T-helper 1 cell treated with Interleukin-12 subunit alpha and Interleukin-12 subunit beta and Interleukin-4 antibody, amounts not matched to agents 30 μg/mL and 1 μg/mL, for 36 hours (primary cell): ENCODE measurements around the gene SCN9A.

Experiments
- H3K27ac Mint-ChIP-seq: one replicate; pipeline ENCODE4 v1.8.0; 2021; ENCODE audit warnings: mild to moderate bottlenecking, mixed read lengths
- H3K27me3 Mint-ChIP-seq: one replicate; pipeline ENCODE4 v1.8.0; 2021; ENCODE audit warnings: low read depth, mixed read lengths
- H3K36me3 Mint-ChIP-seq: one replicate; pipeline ENCODE4 v1.8.0; 2021; ENCODE audit warnings: low read depth, mixed read lengths
- H3K4me1 Mint-ChIP-seq: one replicate; pipeline ENCODE4 v1.8.0; 2021; ENCODE audit warnings: low read depth, mixed read lengths
- H3K4me3 Mint-ChIP-seq: one replicate; pipeline ENCODE4 v1.8.0; 2021; ENCODE audit warnings: mild to moderate bottlenecking, moderate library complexity, mixed read lengths
- H3K9me3 Mint-ChIP-seq: one replicate; pipeline ENCODE4 v1.8.0; 2021; ENCODE audit warnings: mixed read lengths

Gene SCN9A

DNA sequence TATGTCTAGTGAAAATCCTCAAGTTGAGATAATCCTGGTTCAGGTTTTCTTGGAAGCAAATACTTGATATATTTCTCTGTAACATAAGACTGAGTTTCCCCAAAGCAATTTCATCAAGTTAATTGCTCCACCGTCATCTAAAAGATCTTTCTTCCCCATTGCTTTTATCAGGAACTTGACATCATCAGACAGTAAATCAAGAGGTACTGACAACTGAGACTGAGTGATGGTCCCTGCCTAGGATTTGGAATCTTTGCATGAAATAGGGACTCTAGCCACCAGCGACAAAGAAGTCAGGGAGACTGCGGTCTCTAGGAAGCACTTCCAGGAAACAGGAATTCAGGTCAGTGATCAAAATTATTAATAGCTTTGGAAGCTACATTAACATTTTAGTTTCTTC, 204.5 kb downstream of the SCN9A start:
- Mint-ChIP-seq H3K27ac (no peak overlapping the region), H3K9me3 (no peaks in the 10 kb centered on the region), H3K36me3 (no peaks in the 10 kb centered on the region), H3K27me3 (peaks cover under 1% of the 10 kb centered on the region), H3K4me3 (no peak overlapping the region), H3K4me1 (no peaks in the 10 kb centered on the region)

DNA sequence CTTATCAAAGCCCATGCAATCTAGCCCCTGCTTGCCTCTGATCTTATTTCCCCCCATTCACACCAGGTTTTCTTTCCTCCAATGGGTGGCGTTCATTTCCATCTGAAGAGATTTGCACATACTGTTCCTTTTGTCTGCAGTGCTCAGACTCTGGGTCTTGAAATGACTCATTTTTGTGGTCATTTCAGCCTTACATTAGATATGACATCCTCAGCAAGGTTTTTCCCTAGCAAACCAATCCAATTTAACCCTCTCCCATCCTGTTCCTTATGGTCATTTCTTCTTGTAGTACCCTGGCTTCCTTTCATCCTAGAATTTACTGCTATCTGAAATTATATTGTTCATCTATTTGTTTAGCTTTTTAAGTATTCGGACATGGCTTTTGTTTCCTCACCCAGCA, 205.4 kb downstream of the SCN9A start:
- no peak overlapping the region for H3K4me3 Mint-ChIP-seq
- no peaks in the 10 kb centered on the region for H3K4me1 Mint-ChIP-seq
- no peaks in the 10 kb centered on the region for H3K36me3 Mint-ChIP-seq
- H3K27me3 Mint-ChIP-seq, result no peaks in the 10 kb centered on the region
- no peaks in the 10 kb centered on the region for H3K9me3 Mint-ChIP-seq
- H3K27ac Mint-ChIP-seq, result no peak overlapping the region

DNA sequence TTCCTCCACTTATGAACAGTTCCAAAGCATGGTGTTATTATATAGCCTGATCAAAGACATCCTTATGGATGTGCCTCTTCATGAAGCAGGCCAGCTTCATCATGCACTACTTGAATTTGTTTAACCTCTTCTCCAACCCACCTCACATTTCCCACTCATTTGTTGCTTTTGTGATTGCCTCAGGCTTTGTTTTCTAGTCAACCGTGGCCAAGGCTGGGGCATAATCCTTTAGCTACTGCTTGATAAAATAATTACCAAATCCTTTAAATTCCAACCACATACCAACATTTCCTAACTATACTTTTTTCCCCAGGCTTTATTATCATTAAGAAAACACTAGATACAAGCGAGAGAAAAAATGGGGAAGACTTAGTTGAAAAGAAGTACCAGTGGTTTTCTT, 208.3 kb downstream of the SCN9A start:
- Mint-ChIP-seq H3K4me3 (no peak overlapping the region), H3K9me3 (no peaks in the 10 kb centered on the region), H3K27ac (no peak overlapping the region), H3K36me3 (no peaks in the 10 kb centered on the region), H3K4me1 (no peaks in the 10 kb centered on the region), H3K27me3 (no peaks in the 10 kb centered on the region)

DNA sequence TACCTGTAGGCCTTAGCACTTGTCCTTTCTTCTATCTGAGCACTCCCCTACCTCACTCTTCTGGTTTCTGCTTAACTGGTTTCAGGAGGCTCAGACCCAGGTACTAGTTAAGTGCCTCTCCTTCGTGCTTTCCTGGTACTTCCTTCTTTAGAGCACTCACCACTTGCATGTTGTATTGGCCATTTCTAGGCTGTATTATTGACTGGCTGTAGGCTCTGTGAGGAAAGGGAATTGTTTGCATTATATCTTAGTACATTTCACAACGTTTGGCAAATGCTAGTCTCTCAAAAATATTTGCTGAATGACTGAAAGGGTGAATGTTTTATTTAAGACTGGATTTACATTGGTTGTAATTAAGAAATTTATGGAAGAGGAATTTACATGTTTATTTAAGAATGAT, 212.0 kb downstream of the SCN9A start:
- Mint-ChIP-seq H3K36me3 (no peaks in the 10 kb centered on the region), H3K27ac (no peak overlapping the region), H3K27me3 (no peaks in the 10 kb centered on the region), H3K4me1 (no peaks in the 10 kb centered on the region), H3K9me3 (no peaks in the 10 kb centered on the region), H3K4me3 (no peak overlapping the region)

DNA sequence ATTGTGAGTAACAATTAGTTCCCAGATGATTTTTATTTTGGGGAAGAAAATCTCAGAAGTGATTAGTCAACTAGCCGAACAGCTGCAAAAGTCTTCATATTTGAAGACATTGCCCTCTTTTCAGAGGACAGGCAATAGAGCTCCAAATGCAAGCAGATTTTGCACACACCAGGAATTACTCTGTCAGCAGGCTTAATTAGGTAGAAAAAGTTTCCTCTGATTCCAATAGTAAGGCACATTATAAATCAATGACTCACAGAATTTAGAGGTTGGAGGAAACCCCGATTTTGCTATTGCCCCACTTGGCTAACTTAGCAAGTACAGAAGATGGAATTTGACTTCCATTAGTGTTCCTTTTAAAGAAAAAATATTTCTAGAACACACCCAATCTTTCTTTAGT, 217.2 kb downstream of the SCN9A start:
- H3K4me1 Mint-ChIP-seq, result no peaks in the 10 kb centered on the region
- H3K4me3 Mint-ChIP-seq, result no peak overlapping the region
- no peak overlapping the region for H3K27ac Mint-ChIP-seq
- no peaks in the 10 kb centered on the region for H3K36me3 Mint-ChIP-seq
- H3K27me3 Mint-ChIP-seq, result peaks cover under 1% of the 10 kb centered on the region
- H3K9me3 Mint-ChIP-seq, result no peaks in the 10 kb centered on the region

DNA sequence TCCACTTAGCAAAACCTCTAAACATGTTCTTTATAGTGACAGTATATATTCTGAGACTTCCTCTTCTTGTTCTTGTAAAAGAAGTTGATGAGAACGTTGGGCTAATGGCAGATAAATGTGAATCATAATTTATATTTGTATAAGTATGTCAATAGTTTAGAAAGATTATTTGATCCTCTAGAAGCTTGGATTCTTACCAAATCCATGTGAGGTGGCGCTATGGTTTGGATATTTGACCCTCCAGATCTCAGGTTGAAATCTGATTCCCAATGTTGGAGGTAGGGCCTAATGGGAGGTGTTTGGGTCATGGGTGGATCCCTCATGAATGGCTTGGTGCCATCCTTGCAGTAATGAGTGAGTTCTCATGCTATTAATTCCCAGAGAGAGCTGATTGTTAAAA, 218.2 kb downstream of the SCN9A start:
- H3K9me3 Mint-ChIP-seq, result no peaks in the 10 kb centered on the region
- H3K27me3 Mint-ChIP-seq, result peaks cover 4% of the 10 kb centered on the region
- no peak overlapping the region for H3K27ac Mint-ChIP-seq
- H3K36me3 Mint-ChIP-seq, result no peaks in the 10 kb centered on the region
- H3K4me1 Mint-ChIP-seq, result no peaks in the 10 kb centered on the region
- H3K4me3 Mint-ChIP-seq, result no peak overlapping the region

DNA sequence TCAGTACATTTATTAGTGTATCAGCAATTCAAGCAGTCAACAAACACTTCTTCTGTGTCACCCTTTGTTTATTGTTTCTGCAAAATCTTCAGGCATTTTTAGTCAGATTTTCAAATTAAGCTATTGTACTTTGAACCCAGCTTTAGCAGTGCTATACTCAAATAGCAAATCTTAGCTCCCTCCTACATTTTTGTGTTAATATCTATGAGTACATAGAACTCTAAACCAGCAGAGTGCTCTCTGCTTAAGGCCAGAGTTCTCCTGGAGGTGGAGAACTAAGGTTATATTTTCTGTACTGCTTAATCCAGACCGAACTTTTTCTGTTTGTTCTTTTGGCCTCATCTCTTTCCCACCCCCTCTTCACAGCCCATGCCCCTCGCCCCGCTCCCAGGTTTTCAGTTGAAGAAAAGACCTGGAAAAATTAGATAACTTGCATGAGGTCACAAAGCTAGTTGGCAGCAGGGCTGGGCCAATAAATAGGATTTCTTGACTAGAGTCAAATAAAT, 218.7 kb downstream of the SCN9A start:
- H3K4me1 Mint-ChIP-seq, result no peaks in the 10 kb centered on the region
- H3K27ac Mint-ChIP-seq, result no peak overlapping the region
- no peaks in the 10 kb centered on the region for H3K36me3 Mint-ChIP-seq
- H3K4me3 Mint-ChIP-seq, result no peak overlapping the region
- peaks cover 4% of the 10 kb centered on the region for H3K27me3 Mint-ChIP-seq
- H3K9me3 Mint-ChIP-seq, result no peaks in the 10 kb centered on the region

DNA sequence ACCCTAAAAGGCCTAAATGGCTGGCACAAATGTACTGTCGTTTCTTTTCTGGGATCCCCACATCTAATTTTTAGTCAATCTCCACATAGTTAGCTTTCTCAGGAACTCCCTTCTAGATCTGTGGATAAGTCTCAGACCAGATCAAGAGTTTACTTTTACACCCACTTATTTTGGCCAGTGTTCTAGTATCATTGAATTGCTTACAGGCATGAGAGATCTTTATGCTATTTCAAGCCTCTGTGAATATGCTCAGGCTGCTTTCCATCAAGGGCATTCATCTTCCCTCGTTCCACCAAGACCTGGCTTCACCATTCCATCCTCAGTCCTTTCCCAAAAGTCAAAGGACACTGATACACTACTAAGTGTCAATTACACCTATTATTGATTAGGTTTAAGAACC, 220.2 kb downstream of the SCN9A start:
- no peak overlapping the region for H3K27ac Mint-ChIP-seq
- H3K4me1 Mint-ChIP-seq, result no peaks in the 10 kb centered on the region

DNA sequence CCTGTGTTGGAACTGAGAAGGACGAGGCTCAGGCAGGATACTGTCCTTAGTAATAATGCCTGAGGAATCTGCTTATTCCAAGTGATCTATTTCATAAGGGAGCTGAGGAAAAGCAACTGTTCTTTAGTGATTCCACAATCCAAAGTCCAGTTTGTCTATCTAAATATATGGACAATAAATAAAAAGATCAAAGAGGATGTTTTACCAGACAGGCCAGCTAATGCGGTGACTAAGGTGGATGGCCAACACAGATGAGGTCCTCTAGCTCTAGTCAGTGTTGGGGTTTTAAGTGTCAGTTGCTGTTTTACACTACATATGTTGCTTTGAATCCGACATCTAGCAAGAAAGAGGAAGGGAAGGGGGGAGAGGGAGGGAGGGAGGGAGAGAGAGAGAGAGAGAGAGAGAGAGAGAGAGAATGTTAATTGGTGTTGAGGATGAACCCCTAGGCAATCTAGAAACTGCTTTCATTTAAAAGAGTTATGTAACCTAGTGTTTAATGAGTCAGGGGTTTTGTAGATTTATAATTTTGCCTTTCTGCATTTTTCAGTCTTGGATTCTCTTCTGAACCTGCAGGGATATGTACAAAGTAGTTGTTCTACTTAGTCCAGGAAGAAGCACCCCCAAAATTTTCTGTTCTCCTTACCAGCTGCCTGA, 220.9 kb downstream of the SCN9A start:
- Mint-ChIP-seq H3K9me3 (no peaks in the 10 kb centered on the region), H3K4me1 (no peaks in the 10 kb centered on the region), H3K4me3 (no peak overlapping the region), H3K27ac (no peak overlapping the region), H3K27me3 (peaks cover 4% of the 10 kb centered on the region), H3K36me3 (no peaks in the 10 kb centered on the region)

More for the DNA sequence above, 220.2 kb downstream of the SCN9A start:
- Mint-ChIP-seq H3K4me3 (no peak overlapping the region), H3K36me3 (no peaks in the 10 kb centered on the region), H3K9me3 (no peaks in the 10 kb centered on the region), H3K27me3 (peaks cover 4% of the 10 kb centered on the region)

DNA sequence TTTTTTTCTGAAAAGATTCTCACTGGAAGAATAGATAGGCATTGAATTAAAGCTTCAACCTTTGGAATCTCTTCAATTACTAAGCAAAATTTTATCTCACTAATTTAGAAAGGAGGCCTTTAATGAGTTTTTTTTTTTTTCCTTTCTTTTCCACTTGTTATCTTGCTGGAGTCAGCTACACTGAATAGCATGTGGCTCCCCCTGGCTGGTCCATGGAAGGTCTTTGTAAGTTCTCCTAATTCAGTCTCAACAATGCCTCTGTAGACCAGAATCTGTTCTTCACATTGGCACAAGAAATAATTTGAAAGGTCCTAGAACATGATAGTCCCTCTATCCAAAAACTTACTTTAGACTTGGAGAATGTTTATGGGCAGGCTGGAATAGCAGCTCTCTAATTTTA, 223.7 kb downstream of the SCN9A start:
- Mint-ChIP-seq H3K4me3 (no peak overlapping the region), H3K4me1 (no peaks in the 10 kb centered on the region), H3K27ac (no peak overlapping the region), H3K9me3 (no peaks in the 10 kb centered on the region), H3K36me3 (no peaks in the 10 kb centered on the region), H3K27me3 (peaks cover 4% of the 10 kb centered on the region)

DNA sequence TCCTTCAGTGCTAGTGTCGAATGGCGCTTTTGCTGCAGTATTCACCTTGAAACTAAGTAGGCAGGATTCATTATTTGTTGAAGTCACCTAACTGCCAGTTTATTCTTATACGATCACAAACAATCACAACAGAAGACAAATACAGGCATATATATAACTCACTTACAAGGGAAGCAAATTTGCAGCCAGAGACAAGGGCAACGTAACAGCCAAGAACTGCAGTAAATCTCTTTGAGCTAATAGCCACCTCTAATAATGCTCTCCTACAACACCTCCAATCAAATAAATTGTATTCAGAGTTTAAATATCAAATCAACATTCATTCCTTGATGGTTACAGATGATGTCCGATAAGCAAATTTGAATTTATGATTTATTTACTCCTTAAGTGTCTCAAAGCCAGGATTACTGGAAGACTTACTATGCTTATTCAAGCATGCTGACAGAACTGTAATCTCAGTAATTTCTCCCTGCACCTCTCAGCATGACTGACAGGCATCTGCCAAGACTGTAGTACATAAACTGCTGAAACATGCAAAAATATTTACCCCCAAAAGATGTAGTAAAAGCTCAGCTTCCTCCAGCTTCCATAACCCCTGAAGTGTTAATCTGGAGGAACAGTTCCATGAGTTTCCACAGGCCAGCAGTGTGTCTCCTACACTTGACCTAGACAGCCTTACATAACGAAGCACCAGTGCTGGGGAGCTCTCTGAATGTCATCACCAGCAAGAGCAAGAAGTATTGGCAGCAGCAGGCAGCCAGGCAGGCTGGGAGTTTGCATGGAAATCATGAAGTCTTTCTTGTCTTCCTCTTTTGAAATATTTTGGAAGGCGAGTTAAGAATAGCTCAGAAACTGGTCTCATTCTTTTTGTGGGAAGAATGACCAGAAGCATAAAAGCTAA, 227.0 kb downstream of the SCN9A start:
- H3K4me1 Mint-ChIP-seq, result no peaks in the 10 kb centered on the region

DNA sequence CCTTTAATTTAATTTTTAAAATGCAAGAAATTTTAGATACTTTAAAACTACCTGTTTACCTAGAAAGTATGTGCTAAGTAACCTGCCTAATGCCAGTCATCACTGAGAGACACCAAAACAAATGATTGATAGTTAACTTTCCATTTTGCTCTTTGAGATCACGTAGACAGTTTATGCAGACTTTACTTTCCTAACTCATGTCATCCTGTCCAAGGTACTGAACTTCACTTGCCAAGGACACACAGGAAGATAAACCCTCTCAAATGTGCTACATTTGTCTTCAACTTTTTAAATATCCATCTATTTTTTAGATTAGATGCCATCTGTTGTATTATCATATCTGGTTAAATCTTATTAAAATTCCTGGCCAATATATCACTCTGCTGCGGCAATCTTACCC, 227.9 kb downstream of the SCN9A start:
- H3K4me1 Mint-ChIP-seq, result no peaks in the 10 kb centered on the region
- H3K4me3 Mint-ChIP-seq, result no peak overlapping the region
- no peak overlapping the region for H3K27ac Mint-ChIP-seq
- no peaks in the 10 kb centered on the region for H3K27me3 Mint-ChIP-seq
- no peaks in the 10 kb centered on the region for H3K9me3 Mint-ChIP-seq
- no peaks in the 10 kb centered on the region for H3K36me3 Mint-ChIP-seq

More for the DNA sequence above, 227.0 kb downstream of the SCN9A start:
- Mint-ChIP-seq H3K27me3 (peaks cover 4% of the 10 kb centered on the region), H3K27ac (no peak overlapping the region), H3K36me3 (no peaks in the 10 kb centered on the region), H3K9me3 (no peaks in the 10 kb centered on the region), H3K4me3 (no peak overlapping the region)
